ENCODE data around the gene CAPNS1. TPM values are rescaled to one million over a fixed set of nuclear protein-coding genes. Genes with fewer than 3 reads are reported as not detected.

Gene CAPNS1
- total and polyA plus RNA-seq, 2 experiments from 2014 or later = 199 to 320 TPM

GRCh38 chr19:36099166-36099785, 40.6 kb upstream of the CAPNS1 start:
- Histone ChIP-seq H4K20me1 (ENCODE audit: insufficient read depth, poor library complexity, severe bottlenecking) (no peaks in the 10 kb centered on the region), H3K4me1 (ENCODE audit: insufficient read depth) (no peaks in the 10 kb centered on the region), H3K36me3 (replicated peaks; ENCODE audit: insufficient read depth, low read depth) (no peaks in the 10 kb centered on the region), H2AFZ (no peak overlapping the region), H3K9me2 (replicated peaks; ENCODE audit: insufficient read depth) (no peaks in the 10 kb centered on the region), H3K4me3 (no peak overlapping the region), H3K27me3 (no peaks in the 10 kb centered on the region), H3K27ac (no peak overlapping the region), H3K79me2 (no peaks in the 10 kb centered on the region), H3K4me2 (no peak overlapping the region), H3K9me3 (ENCODE audit: low read depth) (no peaks in the 10 kb centered on the region)
- 93% methylated on average over 19 of the region's 19 CpGs for whole genome bisulfite sequencing (ENCODE audit: low lambda C conversion rate, missing lambda C conversion rate)
- no peak for TF ChIP-seq EZH2 (IDR thresholded peaks at IDR 0.05; ENCODE audit: borderline replicate concordance)
- no peak for TF ChIP-seq EZH2phosphoT487 (IDR thresholded peaks at IDR 0.05; ENCODE audit: low read depth, severe bottlenecking, unreplicated experiment)
- TF ChIP-seq CTCF (IDR thresholded peaks at IDR 0.05; ENCODE audit: poor library complexity) = no peak
- DNase-seq (ENCODE audit: low spot score) = no peak

- H3K27ac ChIP-seq = no peak overlapping the region
- 93% methylated on average over 5 of the region's 5 CpGs for WGBS (ENCODE audit: low lambda C conversion rate, missing lambda C conversion rate)
Measured at GRCh38 chr19:36100476-36100875, 39.4 kb upstream of the CAPNS1 start.

GRCh38 chr19:36101550-36102327, 38.1 kb upstream of the CAPNS1 start:
- H2AFZ ChIP-seq = no peak overlapping the region
- H3K36me3 ChIP-seq (replicated peaks; ENCODE audit: insufficient read depth, low read depth) = no peaks in the 10 kb centered on the region
- no peak overlapping the region for H3K27ac ChIP-seq
- no peaks in the 10 kb centered on the region for H3K9me3 ChIP-seq (ENCODE audit: low read depth)
- H3K9me2 ChIP-seq (replicated peaks; ENCODE audit: insufficient read depth) = no peaks in the 10 kb centered on the region
- H3K4me2 ChIP-seq = no peak overlapping the region
- DNase-seq (ENCODE audit: low spot score) = no peak
- no peaks in the 10 kb centered on the region for H3K27me3 ChIP-seq
- no peaks in the 10 kb centered on the region for H3K4me1 ChIP-seq (ENCODE audit: insufficient read depth)
- 96% methylated on average over 26 of the region's 27 CpGs for WGBS (ENCODE audit: low lambda C conversion rate, missing lambda C conversion rate)
- TF ChIP-seq CTCF (IDR thresholded peaks at IDR 0.05; ENCODE audit: poor library complexity) (no peak), EZH2phosphoT487 (IDR thresholded peaks at IDR 0.05; ENCODE audit: low read depth, severe bottlenecking, unreplicated experiment) (no peak), EZH2 (IDR thresholded peaks at IDR 0.05; ENCODE audit: borderline replicate concordance) (no peak)
- no peak overlapping the region for H3K4me3 ChIP-seq
- no peaks in the 10 kb centered on the region for H4K20me1 ChIP-seq (ENCODE audit: insufficient read depth, poor library complexity, severe bottlenecking)
- H3K79me2 ChIP-seq = no peaks in the 10 kb centered on the region

More at GRCh38 chr19:36100476-36100875, 39.4 kb upstream of the CAPNS1 start:
- no peak overlapping the region for H2AFZ ChIP-seq
- H3K4me2 ChIP-seq = no peak overlapping the region
- no peaks in the 10 kb centered on the region for H3K36me3 ChIP-seq (replicated peaks; ENCODE audit: insufficient read depth, low read depth)
- no peak overlapping the region for H3K4me3 ChIP-seq
- no peaks in the 10 kb centered on the region for H4K20me1 ChIP-seq (ENCODE audit: insufficient read depth, poor library complexity, severe bottlenecking)
- H3K9me3 ChIP-seq (ENCODE audit: low read depth) = no peaks in the 10 kb centered on the region
- TF ChIP-seq EZH2 (IDR thresholded peaks at IDR 0.05; ENCODE audit: borderline replicate concordance) (no peak), EZH2phosphoT487 (IDR thresholded peaks at IDR 0.05; ENCODE audit: low read depth, severe bottlenecking, unreplicated experiment) (no peak), CTCF (IDR thresholded peaks at IDR 0.05; ENCODE audit: poor library complexity) (no peak)
- no peak for DNase-seq (ENCODE audit: low spot score)
- no peaks in the 10 kb centered on the region for H3K79me2 ChIP-seq
- no peaks in the 10 kb centered on the region for H3K9me2 ChIP-seq (replicated peaks; ENCODE audit: insufficient read depth)
- no peaks in the 10 kb centered on the region for H3K27me3 ChIP-seq
- H3K4me1 ChIP-seq (ENCODE audit: insufficient read depth) = no peaks in the 10 kb centered on the region
